GM10248 (cell line): Measurements from ENCODE around the gene NEURL1.

Experiments used
- CTCF ChIA-PET: fragments of 300-600 bp; sonication (Branson Sonifier 250); formaldehyde crosslinking; extraction: SDS; loops from one replicate; lab custom pipeline; 2021; ENCODE audit warnings: antibody characterized with exemption; lab: Yijun Ruan, JAX
- POLR2A ChIA-PET: fragments of 350-650 bp; sonication (Branson Sonifier 250); formaldehyde crosslinking; extraction: SDS; loops from one replicate; lab custom pipeline; 2020; ENCODE audit warnings: antibody characterized with exemption; lab: Yijun Ruan, JAX
- DNase-seq: peaks from one replicate; pipeline ENCODE4 v3.0.0; 2012; ENCODE audit errors: extremely low spot score
- TF ChIP-seq, protein P1 (sequence below): IDR thresholded peaks from 2 replicates; pipeline ENCODE4 v1.5.1; 2012; ENCODE audit warnings: mild to moderate bottlenecking, low read depth; ENCODE audit errors: extremely low read depth, missing control alignments, control extremely low read depth

The NEURL1 gene

DNA sequence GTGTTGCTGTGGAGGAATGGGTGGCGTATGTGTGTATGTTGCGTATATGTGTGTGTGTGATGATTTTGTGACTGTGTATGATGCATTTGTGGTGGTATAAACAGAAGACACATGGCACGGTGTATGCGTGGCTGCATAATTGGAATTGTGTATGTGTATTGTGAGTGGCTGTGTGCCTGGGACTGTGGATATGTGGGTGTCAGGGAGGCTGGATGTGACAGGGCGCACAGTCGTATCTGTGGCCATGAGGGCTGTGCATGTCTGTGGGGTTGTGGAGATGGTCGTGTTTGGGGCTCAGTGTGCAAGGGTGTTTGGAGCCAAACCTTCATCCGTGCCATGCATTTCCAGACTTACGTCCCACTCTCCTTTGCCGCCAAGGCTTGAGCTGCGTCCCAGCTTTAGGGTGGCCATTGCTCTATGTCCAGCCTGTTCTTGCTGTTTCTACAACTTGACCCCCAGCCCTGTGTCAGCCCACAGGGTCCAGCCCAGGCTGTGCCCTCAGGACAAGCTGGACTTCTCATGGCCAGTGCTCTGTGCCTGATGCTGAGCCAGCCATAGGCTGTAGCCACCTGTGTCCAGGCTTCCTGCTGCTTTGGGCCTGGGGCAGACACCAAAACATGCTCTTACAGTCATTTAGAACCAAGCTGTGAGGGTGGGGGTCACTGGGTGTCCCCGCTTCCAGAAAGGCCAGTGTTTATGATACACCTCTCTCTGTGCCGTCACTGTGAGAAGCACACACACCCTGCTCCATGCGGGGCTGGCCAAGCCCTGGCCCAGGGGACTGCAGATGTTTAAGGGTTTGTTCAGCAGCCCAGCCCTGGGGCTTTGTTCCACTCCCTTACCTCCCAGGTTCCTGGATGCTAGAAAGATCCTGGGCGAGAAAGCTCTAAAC, 127.6 kb downstream of the NEURL1 start:
- no peak for DNase-seq
- TF ChIP-seq, protein P1, sequence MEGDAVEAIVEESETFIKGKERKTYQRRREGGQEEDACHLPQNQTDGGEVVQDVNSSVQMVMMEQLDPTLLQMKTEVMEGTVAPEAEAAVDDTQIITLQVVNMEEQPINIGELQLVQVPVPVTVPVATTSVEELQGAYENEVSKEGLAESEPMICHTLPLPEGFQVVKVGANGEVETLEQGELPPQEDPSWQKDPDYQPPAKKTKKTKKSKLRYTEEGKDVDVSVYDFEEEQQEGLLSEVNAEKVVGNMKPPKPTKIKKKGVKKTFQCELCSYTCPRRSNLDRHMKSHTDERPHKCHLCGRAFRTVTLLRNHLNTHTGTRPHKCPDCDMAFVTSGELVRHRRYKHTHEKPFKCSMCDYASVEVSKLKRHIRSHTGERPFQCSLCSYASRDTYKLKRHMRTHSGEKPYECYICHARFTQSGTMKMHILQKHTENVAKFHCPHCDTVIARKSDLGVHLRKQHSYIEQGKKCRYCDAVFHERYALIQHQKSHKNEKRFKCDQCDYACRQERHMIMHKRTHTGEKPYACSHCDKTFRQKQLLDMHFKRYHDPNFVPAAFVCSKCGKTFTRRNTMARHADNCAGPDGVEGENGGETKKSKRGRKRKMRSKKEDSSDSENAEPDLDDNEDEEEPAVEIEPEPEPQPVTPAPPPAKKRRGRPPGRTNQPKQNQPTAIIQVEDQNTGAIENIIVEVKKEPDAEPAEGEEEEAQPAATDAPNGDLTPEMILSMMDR = no peak
- ChIA-PET POLR2A (no interaction called here), CTCF (interaction anchor here (1.1 to 3.3 kb wide), 3 partner anchors 15 to 65 kb away, joined by 3 to 13 read pairs (median 6); no protein-coding TSS in a partner anchor)

DNA sequence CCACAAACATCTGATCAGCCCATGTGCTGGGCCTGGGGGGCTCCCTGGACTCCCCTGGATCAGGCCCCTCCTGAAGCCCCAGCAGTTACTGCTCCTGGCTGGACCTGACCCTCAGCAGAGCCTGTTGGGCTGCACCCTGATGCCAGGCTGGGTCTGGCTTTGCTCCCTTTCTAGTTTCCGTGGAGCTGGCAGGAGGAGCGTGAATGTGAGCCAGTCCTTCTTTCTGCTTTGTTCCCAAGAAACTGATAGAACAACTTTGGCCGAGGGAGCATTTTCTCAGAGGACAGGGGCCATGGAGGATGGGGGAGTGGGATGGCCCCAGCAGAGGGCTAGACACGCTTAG, 128.2 kb downstream of the NEURL1 start:
- ChIA-PET CTCF (interaction anchor here (1.1 to 3.3 kb wide), 4 partner anchors 10 to 64 kb away, joined by 3 to 13 read pairs (median 4); no protein-coding TSS in a partner anchor), POLR2A (no interaction called here)
- TF ChIP-seq, protein P1 = no peak
- DNase-seq = no peak

DNA sequence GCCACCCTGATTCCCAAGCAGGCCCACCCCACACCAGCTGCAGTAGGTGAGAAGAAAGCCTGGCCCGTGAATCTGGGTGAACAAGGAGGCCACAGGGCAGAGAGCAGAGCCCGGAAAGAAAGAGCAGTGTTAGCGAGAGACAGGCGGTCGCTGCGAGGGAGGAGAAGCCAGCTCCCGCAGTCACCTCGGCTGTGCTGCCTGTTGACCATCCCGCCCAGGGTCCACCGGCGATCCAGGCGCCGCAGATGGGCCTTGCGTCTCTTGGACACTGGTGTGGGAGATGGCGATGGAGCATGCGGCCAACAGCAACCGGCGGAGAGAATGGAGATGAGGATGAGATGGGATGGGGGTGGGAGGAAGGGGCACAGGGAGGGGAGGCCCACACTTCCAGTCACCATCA, 128.8 kb downstream of the NEURL1 start:
- DNase-seq = no peak
- ChIA-PET POLR2A (no interaction called here), CTCF (interaction anchor here (0.7 to 3.3 kb wide), 4 partner anchors 11 to 64 kb away, joined by 3 to 13 read pairs (median 4); no protein-coding TSS in a partner anchor)
- TF ChIP-seq, protein P1 = no peak

DNA sequence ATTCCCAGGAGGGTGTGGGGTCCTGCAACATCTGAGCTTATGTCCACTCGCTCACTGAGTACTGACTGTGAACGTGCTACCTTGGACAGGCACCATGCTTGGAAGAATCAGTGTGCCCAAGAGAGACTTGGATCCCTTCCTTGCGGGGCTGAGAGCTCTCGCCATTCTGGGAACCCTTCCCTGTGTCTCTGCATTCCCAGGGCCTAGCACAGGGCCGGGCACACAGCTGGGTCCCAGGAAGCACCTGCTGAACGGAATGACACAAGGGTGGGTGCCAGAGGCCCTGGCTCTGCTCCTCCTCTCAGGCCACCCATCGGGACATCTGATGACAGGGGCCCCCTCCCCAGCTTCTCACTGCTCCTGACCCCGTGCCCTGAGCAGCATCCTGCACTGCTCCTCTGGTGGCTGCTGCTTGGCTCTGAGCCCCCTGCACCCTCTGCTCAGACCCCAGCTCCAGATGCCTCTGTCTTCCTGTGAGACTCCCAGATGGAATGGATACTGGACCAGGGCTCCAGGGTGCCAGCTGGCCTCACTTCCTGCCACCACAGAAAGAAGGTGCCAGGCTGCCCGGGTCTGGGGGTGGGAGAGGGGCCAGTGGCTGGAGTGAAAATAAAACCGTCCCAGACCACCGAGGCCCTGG, 129.6 kb downstream of the NEURL1 start:
- TF ChIP-seq, protein P1 = no peak
- ChIA-PET POLR2A (no interaction called here), CTCF (interaction anchor here (0.7 to 3.3 kb wide), 4 partner anchors 11 to 63 kb away, joined by 3 to 13 read pairs (median 4); no protein-coding TSS in a partner anchor)
- no peak for DNase-seq

DNA sequence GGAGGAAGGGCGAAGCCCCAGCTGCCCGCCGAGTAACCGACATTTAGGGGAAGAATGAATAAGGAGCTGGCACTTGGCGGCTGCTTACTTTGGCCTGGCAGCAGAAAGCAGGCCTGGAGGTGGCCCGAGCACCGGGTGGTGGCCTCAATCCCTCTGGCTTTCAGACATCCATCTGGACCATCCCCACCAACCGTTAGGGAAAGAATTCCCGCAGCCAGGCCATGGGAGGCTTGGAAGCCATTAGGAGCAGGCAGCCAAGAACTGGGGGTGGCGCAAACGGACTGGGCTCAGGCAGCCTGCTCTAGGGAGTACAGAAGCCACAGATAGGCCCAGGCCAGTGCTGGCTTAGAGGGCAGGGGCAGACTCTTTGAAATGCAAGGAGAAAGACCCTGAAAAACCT, 132.7 kb downstream of the NEURL1 start:
- TF ChIP-seq, protein P1 = no peak
- POLR2A ChIA-PET = no interaction called here
- CTCF ChIA-PET = interaction anchor here (1.4 to 2.3 kb wide), 2 partner anchors 21 to 87 kb away, joined by 4 to 5 read pairs; no protein-coding TSS in a partner anchor
- no peak for DNase-seq

DNA sequence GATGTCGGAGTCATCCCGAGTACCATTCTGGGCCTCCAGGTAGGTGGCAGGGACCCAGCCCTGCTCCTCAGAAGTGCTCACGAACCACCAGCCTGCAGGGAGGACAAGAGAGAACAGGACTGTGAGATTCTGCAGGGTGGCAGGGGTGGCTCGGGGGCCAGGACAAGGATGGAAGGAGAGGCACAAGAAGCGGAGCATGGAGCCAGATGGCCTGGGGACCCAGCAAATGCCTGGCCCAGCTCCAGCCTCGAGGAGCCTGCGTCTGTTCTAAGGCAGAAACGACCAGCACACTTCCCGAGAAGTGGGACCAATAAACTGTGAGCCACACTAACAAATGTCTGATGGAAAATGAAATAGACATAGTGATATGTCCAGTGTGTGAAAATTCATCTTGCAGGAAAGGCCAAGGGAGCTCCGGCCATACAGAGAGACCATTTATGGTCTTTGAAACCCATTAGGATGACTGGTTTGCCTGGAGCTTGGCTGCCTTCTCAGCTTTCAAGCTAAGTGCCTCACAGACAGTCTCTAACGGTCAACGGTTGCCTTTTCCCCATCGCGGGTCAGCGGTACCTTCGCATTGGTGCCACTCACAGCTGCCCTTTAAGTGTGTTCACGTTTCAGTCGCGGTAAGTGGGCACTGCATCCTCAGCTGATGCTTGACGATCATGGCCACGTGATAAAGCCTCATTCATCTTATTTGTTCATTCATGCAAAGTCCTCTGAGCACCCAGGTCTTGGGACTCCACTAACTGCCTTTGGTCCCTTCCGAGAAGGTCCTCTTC, 133.8 kb downstream of the NEURL1 start:
- ChIA-PET CTCF (interaction anchor here (1.4 to 2.3 kb wide), 3 partner anchors 8 to 86 kb away, joined by 4 to 5 read pairs (median 4); no protein-coding TSS in a partner anchor), POLR2A (no interaction called here)
- DNase-seq = no peak
- TF ChIP-seq, protein P1 = no peak
